ENCODE measurements around the gene FOSB. TPM values are rescaled to one million over a fixed set of nuclear protein-coding genes. Genes with fewer than 3 reads are reported as not detected.
A peak's percentile ranks its signal among the peaks of the same experiment; 100 is the strongest.

FOSB gene
- total RNA-seq, 4 donors from 2014 or later, result 1.9 to 38.0 (median 15.6) TPM

DNA sequence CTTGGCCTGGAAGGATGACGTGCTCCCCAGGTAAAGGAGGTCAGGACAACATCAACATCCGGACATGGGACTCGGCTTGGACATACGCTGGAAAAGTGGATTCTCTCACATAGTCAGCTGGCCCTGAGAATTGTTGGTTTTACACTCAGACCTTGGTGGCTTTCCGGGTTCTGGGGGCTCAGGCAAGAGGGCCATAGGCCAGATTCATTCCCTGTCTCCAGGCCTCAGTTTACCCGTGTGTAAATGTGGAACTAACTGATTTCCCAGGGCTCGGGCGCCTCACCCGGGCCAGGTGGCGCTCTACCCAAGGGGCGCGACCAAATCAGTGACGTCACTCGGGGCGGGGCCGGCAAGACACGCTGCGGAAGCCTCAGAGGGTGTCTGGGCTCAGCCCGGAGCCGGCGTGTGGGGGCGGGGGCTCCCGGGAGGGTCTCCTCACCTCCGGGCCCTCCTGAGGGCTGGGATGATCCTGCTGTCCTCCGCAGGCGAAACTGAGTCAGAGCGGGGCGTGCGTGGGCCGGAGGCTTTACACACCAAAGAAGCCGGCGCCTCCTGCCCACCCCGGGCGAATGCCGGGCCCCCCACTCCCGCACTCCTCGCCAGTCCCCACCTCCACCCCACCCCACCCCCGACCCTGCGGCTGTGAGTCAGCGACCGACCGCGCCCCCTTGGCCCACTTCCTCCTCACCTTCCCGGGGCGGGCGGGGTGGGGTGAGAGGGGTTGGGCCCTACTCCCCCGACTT, 38.6 kb downstream of the FOSB start:
- TF ChIP-seq, protein P1, sequence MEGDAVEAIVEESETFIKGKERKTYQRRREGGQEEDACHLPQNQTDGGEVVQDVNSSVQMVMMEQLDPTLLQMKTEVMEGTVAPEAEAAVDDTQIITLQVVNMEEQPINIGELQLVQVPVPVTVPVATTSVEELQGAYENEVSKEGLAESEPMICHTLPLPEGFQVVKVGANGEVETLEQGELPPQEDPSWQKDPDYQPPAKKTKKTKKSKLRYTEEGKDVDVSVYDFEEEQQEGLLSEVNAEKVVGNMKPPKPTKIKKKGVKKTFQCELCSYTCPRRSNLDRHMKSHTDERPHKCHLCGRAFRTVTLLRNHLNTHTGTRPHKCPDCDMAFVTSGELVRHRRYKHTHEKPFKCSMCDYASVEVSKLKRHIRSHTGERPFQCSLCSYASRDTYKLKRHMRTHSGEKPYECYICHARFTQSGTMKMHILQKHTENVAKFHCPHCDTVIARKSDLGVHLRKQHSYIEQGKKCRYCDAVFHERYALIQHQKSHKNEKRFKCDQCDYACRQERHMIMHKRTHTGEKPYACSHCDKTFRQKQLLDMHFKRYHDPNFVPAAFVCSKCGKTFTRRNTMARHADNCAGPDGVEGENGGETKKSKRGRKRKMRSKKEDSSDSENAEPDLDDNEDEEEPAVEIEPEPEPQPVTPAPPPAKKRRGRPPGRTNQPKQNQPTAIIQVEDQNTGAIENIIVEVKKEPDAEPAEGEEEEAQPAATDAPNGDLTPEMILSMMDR (IDR thresholded peaks at IDR 0.05), result peak in 3 of 4 experiments; percentile 10 to 77 (median 26)
- TF ChIP-seq POLR2A (IDR thresholded peaks at IDR 0.05) (peak; percentile 68 to 69), POLR2AphosphoS5 (IDR thresholded peaks at IDR 0.05) (peak; percentile 54), EP300 (IDR thresholded peaks at IDR 0.05) (no peak)
- peaks cover 0 to 33% (median 0%) of the 10 kb centered on the region in 3 donors for H3K4me1 ChIP-seq
- no peaks in the 10 kb centered on the region for H3K27me3 ChIP-seq
- H3K4me3 ChIP-seq, result peak overlapping the region; percentile 97 to 100
- no peaks in the 10 kb centered on the region for H3K36me3 ChIP-seq
- peak; percentile 85 for ATAC-seq
- 7% methylated on average over 3 of the region's 47 CpGs; no CpG with 5 or more reads in 1 of the 2 donors for WGBS, 2 donors (ENCODE audit: low coverage in 1 of 2)
- H3K9me3 ChIP-seq, result no peaks in the 10 kb centered on the region
- H3K27ac ChIP-seq, result peak overlapping the region; percentile 82 to 97 (median 92)

DNA sequence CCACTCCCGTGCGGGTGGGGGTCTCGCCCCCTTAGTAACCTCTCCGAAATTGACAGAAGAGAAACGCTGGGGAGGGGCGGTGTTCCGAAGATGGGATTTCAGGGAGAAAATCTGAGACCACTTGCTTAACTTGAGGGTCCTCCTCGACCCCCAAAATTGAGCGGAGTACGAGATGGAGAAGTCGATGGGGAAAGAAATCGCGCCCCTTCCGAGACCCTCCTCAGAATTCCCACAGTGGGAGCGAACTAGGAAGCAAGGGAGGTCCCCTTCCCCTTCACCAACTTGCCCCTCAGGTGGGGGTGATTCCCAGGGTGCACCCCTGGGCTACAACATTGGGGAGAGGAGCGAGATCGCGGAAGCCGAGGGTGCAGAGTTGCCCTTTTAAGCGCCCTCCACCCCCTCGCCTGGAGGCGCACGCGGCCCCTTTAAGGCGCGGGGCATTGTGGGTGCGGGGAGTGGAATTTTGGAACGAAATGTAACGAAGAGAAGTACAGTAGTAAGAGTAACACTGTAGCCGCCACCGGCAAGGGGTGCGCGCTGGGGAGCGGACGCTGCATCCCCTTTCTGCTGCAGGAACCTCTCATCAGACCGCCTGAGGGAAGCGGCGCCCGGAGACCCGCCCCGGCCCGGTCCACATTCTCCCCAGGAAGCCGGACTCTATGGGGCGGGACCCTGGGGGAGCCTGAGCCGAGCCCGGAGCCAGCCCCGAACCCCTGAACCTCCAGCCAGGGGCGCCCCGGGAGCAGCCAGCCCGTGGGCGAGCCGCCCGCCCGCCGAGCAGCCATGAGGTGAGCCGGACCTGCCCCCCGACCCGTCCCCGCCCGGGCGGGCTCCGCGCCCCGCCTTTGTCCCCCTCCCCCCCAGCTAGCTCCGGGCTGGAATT, 39.4 kb downstream of the FOSB start, which contains the start of gene VASP:
VASP (plus strand) TSS at position 491 of the 883 bp plus-strand sequence; CDS start at position 784, 293 bp downstream.
- Histone ChIP-seq H3K9me3 (no peaks in the 10 kb centered on the region), H3K27ac (peak within 1 kb of the TSS; percentile 82 to 97 (median 92)), H3K36me3 (no peaks in the 10 kb centered on the region), H3K4me3 (peak within 1 kb of the TSS; percentile 97 to 100), H3K27me3 (no peaks in the 10 kb centered on the region), H3K4me1 (peaks cover 0 to 42% (median 0%) of the 10 kb centered on the region in 3 donors)
- 0% methylated on average over 13 of the region's 65 CpGs; no CpG with 5 or more reads in 1 of the 2 donors for WGBS, 2 donors (ENCODE audit: low coverage in 1 of 2)
- peak; percentile 75 for ATAC-seq
- TF ChIP-seq POLR2A (IDR thresholded peaks at IDR 0.05) (peak; percentile 86 to 92), POLR2AphosphoS5 (IDR thresholded peaks at IDR 0.05) (peak; percentile 97), EP300 (IDR thresholded peaks at IDR 0.05) (no peak)
- TF ChIP-seq, protein P1 (IDR thresholded peaks at IDR 0.05), result peak in 1 of 4 experiments; percentile 5

DNA sequence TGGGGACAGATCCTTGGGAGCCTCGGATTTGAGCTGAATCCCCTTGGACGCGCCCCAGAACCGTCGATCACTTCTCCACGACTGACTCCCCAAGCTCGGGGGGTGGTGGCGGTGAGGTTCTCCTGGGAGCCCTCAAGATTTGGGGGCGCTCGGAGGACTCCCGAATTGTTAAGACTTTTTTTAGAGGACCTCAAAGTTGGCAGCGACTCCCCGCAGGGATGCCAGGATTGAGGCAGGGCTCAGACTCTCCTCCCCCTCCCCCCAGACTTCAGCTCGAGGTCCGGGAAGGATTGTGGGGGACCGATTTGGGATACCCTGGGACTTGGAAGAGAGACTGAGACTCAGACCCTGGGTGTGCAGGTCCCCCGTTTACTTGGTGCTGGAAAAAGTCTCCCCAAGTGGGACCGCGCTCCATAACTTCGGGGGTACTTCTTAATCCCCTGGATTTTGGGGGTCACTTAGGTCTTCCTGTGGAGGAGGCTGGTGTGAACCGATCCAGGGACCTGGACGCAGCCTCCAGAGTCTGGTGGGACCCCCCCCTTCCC, 40.1 kb downstream of the FOSB start:
- TF ChIP-seq EP300 (IDR thresholded peaks at IDR 0.05) (no peak), POLR2A (IDR thresholded peaks at IDR 0.05) (no peak), POLR2AphosphoS5 (IDR thresholded peaks at IDR 0.05) (no peak)
- TF ChIP-seq, protein P1 (IDR thresholded peaks at IDR 0.05), result no peak
- WGBS, 2 donors (ENCODE audit: low coverage in 1 of 2), result no CpG with 5 or more reads among the region's 22 CpGs

DNA sequence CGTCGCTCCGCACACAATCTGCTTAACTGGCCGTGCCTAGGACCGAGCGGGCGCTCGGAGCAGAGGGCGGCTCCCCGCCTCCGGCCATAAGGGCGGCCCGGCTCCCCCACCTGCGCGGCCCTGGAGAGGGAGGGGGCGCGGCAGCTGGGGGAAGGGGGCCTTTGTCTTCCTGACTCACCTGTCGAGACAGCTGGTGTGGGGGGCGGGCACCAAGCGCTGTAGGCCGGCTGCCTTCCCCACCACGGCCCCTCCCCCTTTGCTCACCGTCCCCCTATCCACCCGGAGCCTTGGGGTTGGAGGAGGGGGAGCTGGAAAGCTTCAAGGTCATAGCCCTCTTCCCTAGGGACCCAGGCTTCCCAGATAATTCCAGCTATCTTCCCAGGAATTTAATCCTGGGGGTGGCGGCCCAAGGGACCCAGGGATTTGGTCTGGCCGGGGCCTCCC, 40.6 kb downstream of the FOSB start:
- ATAC-seq, result no peak
- Histone ChIP-seq H3K4me1 (peaks cover 0 to 54% (median 3%) of the 10 kb centered on the region in 3 donors), H3K9me3 (no peaks in the 10 kb centered on the region), H3K27ac (peak overlapping the region; percentile 82 to 97 (median 92)), H3K27me3 (no peaks in the 10 kb centered on the region), H3K4me3 (peak overlapping the region; percentile 97 to 100), H3K36me3 (no peaks in the 10 kb centered on the region)
- no CpG with 5 or more reads among the region's 26 CpGs for WGBS, 2 donors (ENCODE audit: low coverage in 1 of 2)
- TF ChIP-seq POLR2A (IDR thresholded peaks at IDR 0.05), result no peak
- TF ChIP-seq, protein P1 (IDR thresholded peaks at IDR 0.05), result no peak
- TF ChIP-seq EP300 (IDR thresholded peaks at IDR 0.05), result no peak
- no peak for TF ChIP-seq POLR2AphosphoS5 (IDR thresholded peaks at IDR 0.05)

More for the DNA sequence above, 40.1 kb downstream of the FOSB start:
- no peak for ATAC-seq
- Histone ChIP-seq H3K36me3 (no peaks in the 10 kb centered on the region), H3K27me3 (no peaks in the 10 kb centered on the region), H3K27ac (peak overlapping the region; percentile 82 to 97 (median 92)), H3K9me3 (no peaks in the 10 kb centered on the region), H3K4me1 (peaks cover 0 to 49% (median 2%) of the 10 kb centered on the region in 3 donors), H3K4me3 (peak overlapping the region; percentile 97 to 100)

Data from gastroesophageal sphincter (tissue), 4 donors.